Esophagus muscularis mucosa (tissue), 4 donors: Measurements from ENCODE around the gene PNISR.
A peak's percentile ranks its signal among the peaks of the same experiment; 100 is the strongest.

ENCODE experiments used
- EP300 ChIP-seq: sonication (generic); formaldehyde crosslinking; IDR thresholded peaks from one replicate; pipeline ENCODE4 v1.6.1; 2017; ENCODE audit warnings: antibody characterized with exemption
- POLR2A ChIP-seq: fragments of 450-650 bp; IDR thresholded peaks from one replicate; pipeline ENCODE4 v1.6.1; 2017; ENCODE audit warnings: antibody characterized with exemption, moderate library complexity, mild to moderate bottlenecking, low read depth
- TF ChIP-seq, protein P1 (sequence below), 3 experiments: fragments of 200-600 bp in 2 of 3; fragments of 450-650 bp in 1 of 3; sonication (generic) in 2 of 3; IDR thresholded peaks; one replicate each; pipeline ENCODE4 v1.5.1; 2017 to 2019; ENCODE audit warnings: antibody characterized with exemption in 3 of 3, mild to moderate bottlenecking in 2 of 3, moderate library complexity in 1 of 3

DNA sequence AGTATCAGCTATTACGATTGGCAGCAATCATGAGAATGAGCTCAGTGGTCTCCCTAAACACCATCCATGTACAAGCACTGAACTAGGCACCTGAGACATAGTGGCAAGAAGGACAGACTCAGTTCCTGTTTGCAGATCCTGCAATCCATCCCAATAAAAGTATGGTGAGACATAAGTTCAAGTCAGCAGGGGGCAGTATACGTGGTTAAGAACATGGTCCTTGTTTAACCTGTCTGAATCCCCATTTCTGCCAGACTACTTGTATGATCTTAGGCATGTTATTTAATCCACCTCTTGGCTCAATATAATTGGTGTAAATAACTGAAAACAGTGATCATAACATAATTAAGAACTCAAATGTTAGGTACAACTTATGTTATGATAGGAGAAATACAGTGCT lies 33.2 kb upstream of the PNISR start:
- TF ChIP-seq, protein P1, sequence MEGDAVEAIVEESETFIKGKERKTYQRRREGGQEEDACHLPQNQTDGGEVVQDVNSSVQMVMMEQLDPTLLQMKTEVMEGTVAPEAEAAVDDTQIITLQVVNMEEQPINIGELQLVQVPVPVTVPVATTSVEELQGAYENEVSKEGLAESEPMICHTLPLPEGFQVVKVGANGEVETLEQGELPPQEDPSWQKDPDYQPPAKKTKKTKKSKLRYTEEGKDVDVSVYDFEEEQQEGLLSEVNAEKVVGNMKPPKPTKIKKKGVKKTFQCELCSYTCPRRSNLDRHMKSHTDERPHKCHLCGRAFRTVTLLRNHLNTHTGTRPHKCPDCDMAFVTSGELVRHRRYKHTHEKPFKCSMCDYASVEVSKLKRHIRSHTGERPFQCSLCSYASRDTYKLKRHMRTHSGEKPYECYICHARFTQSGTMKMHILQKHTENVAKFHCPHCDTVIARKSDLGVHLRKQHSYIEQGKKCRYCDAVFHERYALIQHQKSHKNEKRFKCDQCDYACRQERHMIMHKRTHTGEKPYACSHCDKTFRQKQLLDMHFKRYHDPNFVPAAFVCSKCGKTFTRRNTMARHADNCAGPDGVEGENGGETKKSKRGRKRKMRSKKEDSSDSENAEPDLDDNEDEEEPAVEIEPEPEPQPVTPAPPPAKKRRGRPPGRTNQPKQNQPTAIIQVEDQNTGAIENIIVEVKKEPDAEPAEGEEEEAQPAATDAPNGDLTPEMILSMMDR (IDR thresholded peaks at IDR 0.05) = peak in 1 of 3 experiments; percentile 10
- no peak for TF ChIP-seq POLR2A
- no peak for TF ChIP-seq EP300
